GM19023 (cell line): ENCODE data around the gene RNF121.
"Not testable (repeated sequence)": the region's sequence is repeated elsewhere in the genome, so short reads cannot be mapped to it uniquely, and the experiment has no call there.

Source experiments
- ATAC-seq: cut with Tn5 transposase; IDR thresholded peaks from one replicate; pipeline ENCODE4 v1.9.1; 2021; ENCODE audit warnings: mild to moderate bottlenecking, moderate library complexity; ENCODE audit not compliant: unreplicated experiment

Gene RNF121

GRCh38 chr11:71928737-71929443 is at the start of gene RNF121:
Gene RNF121 (plus strand): TSS chr11:71929046. CDS start chr11:71929062, 16 bp downstream.
- ATAC-seq, result peak; percentile 84

GRCh38 chr11:71885806-71886205 is 43.0 kb upstream of the RNF121 start:
- not testable (repeated sequence) for ATAC-seq

GRCh38 chr11:71888335-71889010 is 40.4 kb upstream of the RNF121 start:
- not testable (repeated sequence) for ATAC-seq

- ATAC-seq, result not testable (repeated sequence)
These were observed 39.5 kb upstream of the RNF121 start for GRCh38 chr11:71889181-71889872.

GRCh38 chr11:71895961-71896360 is 32.9 kb upstream of the RNF121 start:
- no peak for ATAC-seq

GRCh38 chr11:71901137-71901536 is 27.7 kb upstream of the RNF121 start:
- ATAC-seq, result not testable (repeated sequence)

- ATAC-seq, result no peak
These were observed 20.6 kb upstream of the RNF121 start for GRCh38 chr11:71908218-71908617.

- ATAC-seq, result not testable (repeated sequence)
These were observed 18.1 kb upstream of the RNF121 start for GRCh38 chr11:71910775-71911174.

- ATAC-seq, result not testable (repeated sequence)
These were observed 17.4 kb upstream of the RNF121 start for GRCh38 chr11:71911321-71911985.

GRCh38 chr11:71911986-71912340 is 16.9 kb upstream of the RNF121 start:
- not testable (repeated sequence) for ATAC-seq

- ATAC-seq, result no peak
These were observed 14.9 kb upstream of the RNF121 start for GRCh38 chr11:71913756-71914526.

- no peak for ATAC-seq
These were observed 14.1 kb upstream of the RNF121 start for GRCh38 chr11:71914617-71915189.

GRCh38 chr11:71917646-71918140 is 11.2 kb upstream of the RNF121 start:
- ATAC-seq, result no peak

- ATAC-seq, result peak; percentile 78
These were observed 768 bp upstream of the RNF121 start, which contains the start of gene XNDC1N for GRCh38 chr11:71927820-71928736. Gene XNDC1N (minus strand): TSS chr11:71928594. CDS start chr11:71923353, 5,241 bp downstream.

- no peak for ATAC-seq
These were observed 645 bp downstream of the RNF121 start for GRCh38 chr11:71929491-71929890.

GRCh38 chr11:71930556-71931244 is 1.9 kb downstream of the RNF121 start:
- ATAC-seq, result no peak

- ATAC-seq, result no peak
These were observed 2.4 kb downstream of the RNF121 start for GRCh38 chr11:71931245-71931602.
